ENCODE data around the gene LRCH4.
A peak's percentile ranks its signal among the peaks of the same experiment; 100 is the strongest.

The LRCH4 gene

DNA sequence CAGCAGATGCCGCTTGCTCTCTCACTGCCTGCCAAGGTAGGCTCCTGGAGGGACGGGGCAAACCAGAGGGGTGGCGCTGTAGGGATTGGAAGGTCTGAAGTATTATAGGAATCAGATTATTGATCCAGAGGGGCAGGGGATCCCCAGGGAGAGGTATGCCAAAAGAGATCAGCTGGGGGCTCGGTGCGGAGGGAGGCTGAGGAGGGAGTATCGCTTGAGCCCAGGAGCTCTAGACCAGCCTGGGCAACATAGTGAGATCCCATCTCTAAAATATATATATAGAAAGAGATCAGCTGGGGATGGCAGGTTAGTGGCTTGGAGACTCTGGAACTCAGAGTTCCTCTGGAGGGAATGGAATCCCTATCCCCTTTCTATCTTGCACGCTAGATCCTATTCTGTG, 9.3 kb upstream of the LRCH4 start:
- TF ChIP-seq, protein P1, sequence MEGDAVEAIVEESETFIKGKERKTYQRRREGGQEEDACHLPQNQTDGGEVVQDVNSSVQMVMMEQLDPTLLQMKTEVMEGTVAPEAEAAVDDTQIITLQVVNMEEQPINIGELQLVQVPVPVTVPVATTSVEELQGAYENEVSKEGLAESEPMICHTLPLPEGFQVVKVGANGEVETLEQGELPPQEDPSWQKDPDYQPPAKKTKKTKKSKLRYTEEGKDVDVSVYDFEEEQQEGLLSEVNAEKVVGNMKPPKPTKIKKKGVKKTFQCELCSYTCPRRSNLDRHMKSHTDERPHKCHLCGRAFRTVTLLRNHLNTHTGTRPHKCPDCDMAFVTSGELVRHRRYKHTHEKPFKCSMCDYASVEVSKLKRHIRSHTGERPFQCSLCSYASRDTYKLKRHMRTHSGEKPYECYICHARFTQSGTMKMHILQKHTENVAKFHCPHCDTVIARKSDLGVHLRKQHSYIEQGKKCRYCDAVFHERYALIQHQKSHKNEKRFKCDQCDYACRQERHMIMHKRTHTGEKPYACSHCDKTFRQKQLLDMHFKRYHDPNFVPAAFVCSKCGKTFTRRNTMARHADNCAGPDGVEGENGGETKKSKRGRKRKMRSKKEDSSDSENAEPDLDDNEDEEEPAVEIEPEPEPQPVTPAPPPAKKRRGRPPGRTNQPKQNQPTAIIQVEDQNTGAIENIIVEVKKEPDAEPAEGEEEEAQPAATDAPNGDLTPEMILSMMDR (conservative IDR thresholded peaks at IDR 0.05), result no peak
- no peak for TF ChIP-seq ZFX (IDR thresholded peaks at IDR 0.05)
- no peak overlapping the region for H3K27ac ChIP-seq

DNA sequence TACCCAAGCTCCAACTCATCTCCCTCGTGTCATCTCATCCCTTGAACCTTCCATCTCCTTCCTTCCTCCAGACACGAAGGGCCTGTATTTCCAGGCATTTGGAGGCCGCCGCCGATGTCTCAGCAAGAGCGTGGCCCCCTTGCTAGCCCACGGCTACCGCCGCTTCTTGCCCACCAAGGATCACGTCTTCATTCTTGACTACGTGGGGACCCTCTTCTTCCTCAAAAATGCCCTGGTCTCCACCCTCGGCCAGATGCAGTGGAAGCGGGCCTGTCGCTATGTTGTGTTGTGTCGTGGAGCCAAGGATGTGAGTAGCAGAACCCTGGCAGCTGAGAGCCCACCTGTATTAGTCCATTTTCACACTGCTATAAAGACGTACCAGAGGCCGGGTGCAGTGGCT, 5.7 kb upstream of the LRCH4 start:
- no peak for TF ChIP-seq ZFX (IDR thresholded peaks at IDR 0.05)
- TF ChIP-seq, protein P1 (conservative IDR thresholded peaks at IDR 0.05), result no peak
- no peak overlapping the region for H3K27ac ChIP-seq

DNA sequence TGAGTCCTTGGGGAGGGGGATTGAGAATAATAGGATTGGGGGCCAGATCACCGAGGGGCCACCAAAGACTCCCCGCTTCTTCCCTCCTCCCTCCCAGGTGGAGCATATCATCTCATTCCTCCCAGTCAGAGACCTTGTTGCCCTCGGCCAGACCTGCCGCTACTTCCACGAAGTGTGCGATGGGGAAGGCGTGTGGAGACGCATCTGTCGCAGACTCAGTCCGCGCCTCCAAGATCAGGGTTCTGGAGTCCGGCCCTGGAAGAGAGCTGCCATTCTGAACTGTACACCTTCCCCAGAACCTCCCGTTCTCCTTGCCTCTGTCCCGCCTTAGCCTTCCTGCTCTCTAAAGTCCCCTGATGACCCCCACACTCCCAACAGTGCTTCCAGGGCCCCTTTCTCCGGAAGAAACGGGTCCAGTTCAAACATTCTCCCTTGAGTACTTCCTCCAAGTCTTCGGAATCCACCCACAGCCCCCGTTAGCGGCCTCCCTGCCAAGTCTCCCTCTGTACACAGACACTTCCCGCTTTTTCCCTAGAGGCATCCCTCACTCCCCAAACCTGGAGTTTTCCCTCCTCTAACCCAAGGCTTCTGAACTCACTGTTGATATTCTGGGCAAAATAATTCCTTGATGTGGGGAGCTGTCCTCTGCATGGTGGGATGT, 4.3 kb upstream of the LRCH4 start:
- no peak overlapping the region for H3K27ac ChIP-seq
- no peak for TF ChIP-seq ZFX (IDR thresholded peaks at IDR 0.05)
- TF ChIP-seq, protein P1 (conservative IDR thresholded peaks at IDR 0.05), result no peak

DNA sequence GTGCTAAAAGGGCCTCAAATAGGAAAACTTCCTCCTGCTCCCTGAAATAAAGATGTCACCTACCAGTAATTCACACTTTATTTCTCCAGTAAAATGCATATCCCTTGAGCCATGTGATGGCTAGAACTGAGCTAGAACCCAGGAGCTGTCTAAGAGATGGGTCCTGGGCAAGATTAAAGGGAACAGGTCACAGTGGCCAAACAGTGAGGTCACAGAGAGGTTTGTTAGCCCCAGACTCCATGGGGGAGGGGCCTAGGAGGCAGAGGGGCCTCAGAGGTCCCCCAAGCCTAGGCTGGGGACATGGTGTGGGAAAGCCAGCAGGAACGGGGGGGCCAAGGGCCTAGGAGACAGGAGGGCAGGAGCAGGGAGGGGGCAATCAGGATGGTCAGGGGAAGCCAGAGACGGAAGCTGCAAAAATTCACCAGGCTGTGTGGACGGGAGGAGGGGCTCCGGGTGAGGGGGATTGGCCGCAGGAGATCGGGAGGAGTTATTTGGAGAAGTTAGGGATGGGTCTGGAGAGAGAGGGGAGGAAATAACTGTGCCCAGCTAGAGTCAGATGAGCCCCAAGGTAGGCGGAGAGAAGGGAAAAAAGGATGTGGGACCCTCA, 3.5 kb upstream of the LRCH4 start:
- no peak for TF ChIP-seq ZFX (IDR thresholded peaks at IDR 0.05)
- TF ChIP-seq, protein P1 (conservative IDR thresholded peaks at IDR 0.05), result no peak
- H3K27ac ChIP-seq, result no peak overlapping the region

DNA sequence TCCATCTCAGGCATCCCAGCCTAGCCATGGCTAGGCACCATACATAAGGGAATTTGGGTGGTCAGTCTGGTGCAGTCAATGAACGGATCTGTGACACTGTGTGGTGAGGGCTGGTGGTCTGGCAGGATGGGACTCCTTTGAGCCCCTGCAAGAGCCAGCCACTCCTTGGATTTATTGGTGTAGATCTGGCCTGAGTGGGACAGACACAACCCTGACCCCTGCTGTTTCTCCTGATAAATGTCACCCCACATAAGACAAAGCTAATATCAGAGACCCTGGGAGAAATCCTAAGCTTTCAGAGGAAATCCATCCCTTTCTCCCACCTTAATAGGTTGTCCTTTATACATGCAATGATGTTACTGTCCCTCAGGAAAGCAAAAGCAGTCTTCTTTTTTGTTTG, 2.5 kb upstream of the LRCH4 start:
- TF ChIP-seq ZFX (IDR thresholded peaks at IDR 0.05), result no peak
- TF ChIP-seq, protein P1 (conservative IDR thresholded peaks at IDR 0.05), result no peak
- no peak overlapping the region for H3K27ac ChIP-seq

DNA sequence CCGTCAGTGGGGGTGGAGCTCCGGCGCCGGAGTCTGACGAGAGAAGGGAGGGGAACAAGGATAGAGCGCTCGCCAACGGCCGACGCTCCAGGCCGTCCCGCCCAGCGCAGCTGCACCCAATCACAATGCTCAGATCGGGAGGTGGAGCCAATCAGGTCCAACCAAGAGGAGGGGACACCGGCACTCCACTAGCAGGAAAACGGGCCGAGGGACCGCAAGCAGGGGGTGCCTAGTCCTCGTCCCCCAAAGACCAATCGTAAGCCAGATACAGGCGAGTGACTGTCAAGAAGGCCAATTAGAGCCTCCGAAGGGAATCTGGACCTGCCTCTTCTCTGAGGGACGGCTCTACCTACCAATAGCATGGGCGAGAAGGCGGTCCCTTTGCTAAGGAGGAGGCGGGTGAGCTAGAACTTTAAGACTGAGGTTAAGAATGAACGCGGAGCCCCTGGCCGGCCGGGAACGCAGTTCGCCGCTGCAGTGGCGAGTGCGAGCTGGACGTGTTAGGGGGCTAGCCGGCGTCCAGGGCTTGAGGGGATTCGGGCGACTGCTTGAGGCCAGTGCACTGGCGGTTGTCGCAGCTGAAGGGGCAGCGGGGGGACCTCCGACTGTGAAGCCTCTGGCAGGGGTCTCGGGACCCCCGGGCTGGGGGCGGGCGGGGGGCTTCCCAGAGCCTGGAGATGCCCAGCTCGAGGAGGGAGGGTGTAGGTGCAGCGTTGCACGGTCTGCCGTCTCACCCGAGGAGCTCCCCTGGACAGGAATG, 517 bp upstream of the LRCH4 start, which contains the start of gene FBXO24:
TSS of gene FBXO24 (plus strand) at position 63 of the 760 bp plus-strand sequence. CDS start at position 361, 298 bp downstream.
- no peak for TF ChIP-seq ZFX (IDR thresholded peaks at IDR 0.05)
- TF ChIP-seq, protein P1 (conservative IDR thresholded peaks at IDR 0.05), result no peak
- H3K27ac ChIP-seq, result peak within 1 kb of the TSS; percentile 97

All from C4-2B (cell line).